CD4-positive, alpha-beta T cell treated with Interleukin-12 subunit alpha and Interleukin-12 subunit beta, for 1 hour (primary cell): Measurements from ENCODE around the gene TM4SF1.

Source experiments
- DNase-seq: peaks from one replicate; pipeline ENCODE4 v3.0.0-alpha.2; 2020

Gene TM4SF1

GRCh38 chr3:149374391-149374790, 3.1 kb downstream of the TM4SF1 start:
- no peak for DNase-seq

- no peak for DNase-seq
These were observed 4.0 kb downstream of the TM4SF1 start for GRCh38 chr3:149373235-149374125.

GRCh38 chr3:149371723-149372114, 5.7 kb downstream of the TM4SF1 start:
- DNase-seq: no peak

GRCh38 chr3:149371001-149371722, 6.3 kb downstream of the TM4SF1 start:
- no peak for DNase-seq

- no peak for DNase-seq
These were observed 7.2 kb downstream of the TM4SF1 start for GRCh38 chr3:149369991-149370866.

- no peak for DNase-seq
These were observed 8.6 kb downstream of the TM4SF1 start for GRCh38 chr3:149368674-149369497.

- DNase-seq: no peak
These were observed 9.2 kb downstream of the TM4SF1 start for GRCh38 chr3:149368201-149368673.

- no peak for DNase-seq
These were observed 10.3 kb downstream of the TM4SF1 start for GRCh38 chr3:149366941-149367840.

- DNase-seq: no peak
These were observed 11.4 kb downstream of the TM4SF1 start for GRCh38 chr3:149366031-149366430.

- no peak for DNase-seq
These were observed 12.8 kb downstream of the TM4SF1 start for GRCh38 chr3:149364624-149365023.

- DNase-seq: no peak
These were observed 14.4 kb downstream of the TM4SF1 start for GRCh38 chr3:149363053-149363452.

- DNase-seq: no peak
These were observed 15.1 kb downstream of the TM4SF1 start for GRCh38 chr3:149362366-149362765.

- no peak for DNase-seq
These were observed 20.8 kb downstream of the TM4SF1 start for GRCh38 chr3:149356630-149357029.

GRCh38 chr3:149356044-149356592, 21.3 kb downstream of the TM4SF1 start:
- DNase-seq: no peak

- DNase-seq: no peak
These were observed 23.8 kb downstream of the TM4SF1 start for GRCh38 chr3:149353581-149354184.

- DNase-seq: peak; percentile 5
These were observed 24.9 kb downstream of the TM4SF1 start for GRCh38 chr3:149352556-149352955.

GRCh38 chr3:149343951-149344350, 33.5 kb downstream of the TM4SF1 start:
- no peak for DNase-seq

GRCh38 chr3:149342413-149343380, 34.8 kb downstream of the TM4SF1 start:
- no peak for DNase-seq
